Hepatocyte (in vitro differentiated cells): ENCODE data around the gene ITGAD. TPM values are rescaled to one million over a fixed set of nuclear protein-coding genes. Genes with fewer than 3 reads are reported as not detected.

Experiments used
- DNase-seq: peaks from one replicate; pipeline ENCODE4 v3.0.0-alpha.2; 2016; ENCODE audit warnings: low spot score
- H2AFZ ChIP-seq: fragments of 200-600 bp; sonication (generic); 2 replicates; pipeline ENCODE4 v1.6.0; 2016; ENCODE audit warnings: antibody characterized with exemption, mild to moderate bottlenecking
- H3K27ac ChIP-seq: fragments of 200-600 bp; sonication (generic); 2 replicates; pipeline ENCODE4 v1.5.1; 2016; ENCODE audit warnings: mild to moderate bottlenecking
- H3K27me3 ChIP-seq: fragments of 200-600 bp; sonication (generic); 2 replicates; pipeline ENCODE4 v1.6.1; 2016
- H3K36me3 ChIP-seq: fragments of 200-600 bp; sonication (generic); replicated peaks from 2 replicates; pipeline ENCODE4 v1.5.1; 2016; ENCODE audit warnings: low read depth; ENCODE audit not compliant: insufficient read depth
- H3K4me1 ChIP-seq: fragments of 200-600 bp; sonication (generic); 2 replicates; pipeline ENCODE4 v1.5.1; 2016; ENCODE audit warnings: mild to moderate bottlenecking, moderate library complexity; ENCODE audit not compliant: insufficient read depth
- H3K4me2 ChIP-seq: fragments of 200-600 bp; sonication (generic); 2 replicates; pipeline ENCODE4 v1.6.0; 2016
- H3K4me3 ChIP-seq: fragments of 200-600 bp; sonication (generic); 2 replicates; pipeline ENCODE4 v1.5.1; 2016; ENCODE audit warnings: mild to moderate bottlenecking
- H3K79me2 ChIP-seq: fragments of 200-600 bp; sonication (generic); 2 replicates; pipeline ENCODE4 v1.6.0; 2017; ENCODE audit warnings: mild to moderate bottlenecking
- H3K9me2 ChIP-seq: fragments of 200-600 bp; sonication (generic); replicated peaks from 2 replicates; pipeline ENCODE4 v1.6.0; 2017; ENCODE audit warnings: mild to moderate bottlenecking; ENCODE audit not compliant: insufficient read depth
- H3K9me3 ChIP-seq: fragments of 200-600 bp; sonication (generic); 2 replicates; pipeline ENCODE4 v1.5.1; 2016; ENCODE audit warnings: low read depth, mild to moderate bottlenecking
- H4K20me1 ChIP-seq: fragments of 200-600 bp; sonication (generic); 2 replicates; pipeline ENCODE4 v1.6.0; 2016; ENCODE audit warnings: mild to moderate bottlenecking; ENCODE audit not compliant: insufficient read depth, poor library complexity, severe bottlenecking
- EZH2 ChIP-seq: fragments of 200-600 bp; sonication (generic); IDR thresholded peaks from 2 replicates; pipeline ENCODE4 v1.6.1; 2016; ENCODE audit warnings: antibody characterized with exemption, mild to moderate bottlenecking, borderline replicate concordance
- EZH2phosphoT487 ChIP-seq: fragments of 200-600 bp; sonication (generic); IDR thresholded peaks from one replicate; pipeline ENCODE4 v1.6.1; 2018; ENCODE audit warnings: antibody characterized with exemption, mild to moderate bottlenecking, low read depth, moderate library complexity; ENCODE audit not compliant: unreplicated experiment, severe bottlenecking
- WGBS: methylation state at CpG from one replicate; pipeline ENCODE4 v1.1.6; 2016; ENCODE audit warnings: low lambda C conversion rate; ENCODE audit errors: missing lambda C conversion rate; 5-methylcytosine and 5-hydroxymethylcytosine counted together
- polyA plus RNA-seq: library from polyadenylated mRNA; unstranded; fragments of >200 nt; fragmentation: Nextera tagmentation; extraction: Ambion mirVana; gene quantifications from 2 replicates; pipeline ENCODE4 v1.2.1, GENCODE V29; 2016
- total RNA-seq: library from RNA; depleted of rRNA; stranded (reverse); fragments of >200 nt; gene quantifications from 2 replicates; pipeline ENCODE4 v1.2.3, GENCODE V29; 2014
- TF ChIP-seq, protein P1 (sequence below): fragments of 200-600 bp; sonication (generic); IDR thresholded peaks from 2 replicates; pipeline ENCODE4 v1.5.1; 2016; ENCODE audit warnings: antibody characterized with exemption, mild to moderate bottlenecking; ENCODE audit not compliant: poor library complexity

Gene ITGAD
- total and polyA plus RNA-seq, 2 experiments from 2014 or later: not detected

DNA sequence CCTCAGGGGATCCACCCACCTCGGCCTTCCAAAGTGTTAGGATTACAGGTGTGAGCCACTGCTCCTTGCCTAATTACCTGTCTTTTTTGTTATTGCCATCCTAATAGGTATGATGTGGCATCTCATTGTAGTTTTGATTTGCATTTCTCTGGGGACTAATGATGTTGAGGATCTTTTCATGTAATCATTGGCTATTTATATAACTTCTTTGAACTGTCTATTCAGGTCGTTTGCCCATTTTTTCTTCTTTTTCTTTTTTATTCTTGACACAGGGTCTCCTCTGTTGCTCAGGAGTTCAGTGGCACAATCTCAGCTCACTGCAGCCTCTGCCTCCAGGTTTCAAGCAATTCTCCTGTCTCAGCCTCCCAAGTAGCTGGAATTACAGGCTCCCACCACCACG lies 77.5 kb downstream of the ITGAD start:
- 86% methylated on average over 3 of the region's 3 CpGs for WGBS
- TF ChIP-seq, protein P1, sequence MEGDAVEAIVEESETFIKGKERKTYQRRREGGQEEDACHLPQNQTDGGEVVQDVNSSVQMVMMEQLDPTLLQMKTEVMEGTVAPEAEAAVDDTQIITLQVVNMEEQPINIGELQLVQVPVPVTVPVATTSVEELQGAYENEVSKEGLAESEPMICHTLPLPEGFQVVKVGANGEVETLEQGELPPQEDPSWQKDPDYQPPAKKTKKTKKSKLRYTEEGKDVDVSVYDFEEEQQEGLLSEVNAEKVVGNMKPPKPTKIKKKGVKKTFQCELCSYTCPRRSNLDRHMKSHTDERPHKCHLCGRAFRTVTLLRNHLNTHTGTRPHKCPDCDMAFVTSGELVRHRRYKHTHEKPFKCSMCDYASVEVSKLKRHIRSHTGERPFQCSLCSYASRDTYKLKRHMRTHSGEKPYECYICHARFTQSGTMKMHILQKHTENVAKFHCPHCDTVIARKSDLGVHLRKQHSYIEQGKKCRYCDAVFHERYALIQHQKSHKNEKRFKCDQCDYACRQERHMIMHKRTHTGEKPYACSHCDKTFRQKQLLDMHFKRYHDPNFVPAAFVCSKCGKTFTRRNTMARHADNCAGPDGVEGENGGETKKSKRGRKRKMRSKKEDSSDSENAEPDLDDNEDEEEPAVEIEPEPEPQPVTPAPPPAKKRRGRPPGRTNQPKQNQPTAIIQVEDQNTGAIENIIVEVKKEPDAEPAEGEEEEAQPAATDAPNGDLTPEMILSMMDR: no peak
- TF ChIP-seq EZH2 (no peak), EZH2phosphoT487 (no peak)
- H4K20me1 ChIP-seq: no peaks in the 10 kb centered on the region
- no peaks in the 10 kb centered on the region for H3K79me2 ChIP-seq
- H3K4me2 ChIP-seq: peak overlapping the region; percentile 97
- no peaks in the 10 kb centered on the region for H3K27me3 ChIP-seq
- H3K4me1 ChIP-seq: peaks cover 10% of the 10 kb centered on the region
- no peak for DNase-seq
- H3K36me3 ChIP-seq: no peaks in the 10 kb centered on the region
- no peaks in the 10 kb centered on the region for H3K9me3 ChIP-seq
- no peak overlapping the region for H3K4me3 ChIP-seq
- H3K9me2 ChIP-seq: no peaks in the 10 kb centered on the region
- no peak overlapping the region for H2AFZ ChIP-seq
- peak overlapping the region; percentile 95 for H3K27ac ChIP-seq

DNA sequence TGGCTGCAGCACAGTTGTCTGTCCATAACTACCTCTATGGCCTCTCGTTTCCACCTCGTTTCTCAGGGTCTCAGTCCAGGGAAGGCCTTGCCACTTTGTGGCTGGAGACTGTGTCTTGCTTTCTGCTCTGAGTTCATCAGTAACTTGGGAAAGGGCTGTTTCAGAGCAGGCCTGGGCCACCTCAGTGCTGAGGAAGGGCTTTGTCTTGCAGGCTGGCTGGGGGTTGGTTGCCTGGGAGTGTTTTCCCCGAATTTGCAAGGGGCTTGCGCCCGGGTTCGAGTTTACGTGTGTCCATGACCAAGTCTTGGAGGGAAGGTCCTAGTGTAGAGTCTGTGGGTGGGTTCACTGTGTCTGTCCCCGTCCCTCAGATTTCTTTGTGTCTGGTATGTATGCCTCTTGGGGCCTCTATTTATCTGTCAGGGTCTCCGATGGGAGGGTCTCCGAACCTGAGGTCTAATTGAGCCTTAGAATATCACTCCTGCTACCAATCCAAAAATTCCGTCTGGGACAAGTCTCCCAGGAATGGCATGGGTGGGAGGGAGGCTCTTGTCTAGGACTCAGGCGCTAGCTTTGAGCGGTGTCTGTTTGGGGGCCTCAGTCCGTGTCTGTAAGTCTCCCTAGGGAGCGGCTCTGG lies 78.2 kb downstream of the ITGAD start:
- TF ChIP-seq, protein P1: no peak
- TF ChIP-seq EZH2: no peak
- Histone ChIP-seq H3K27ac (peak overlapping the region; percentile 95), H3K9me2 (no peaks in the 10 kb centered on the region), H3K79me2 (no peaks in the 10 kb centered on the region), H3K9me3 (no peaks in the 10 kb centered on the region), H3K27me3 (no peaks in the 10 kb centered on the region), H2AFZ (peak overlapping the region; percentile 92), H3K36me3 (no peaks in the 10 kb centered on the region), H3K4me1 (peaks cover 16% of the 10 kb centered on the region), H3K4me3 (peak overlapping the region; percentile 83), H4K20me1 (no peaks in the 10 kb centered on the region), H3K4me2 (peak overlapping the region; percentile 97)
- 48% methylated on average over 15 of the region's 15 CpGs for WGBS
- DNase-seq: peak; percentile 9

- Histone ChIP-seq H4K20me1 (no peaks in the 10 kb centered on the region), H3K9me3 (no peaks in the 10 kb centered on the region), H3K4me3 (peak within 1 kb of the TSS; percentile 83), H3K9me2 (no peaks in the 10 kb centered on the region), H3K4me1 (peaks cover 19% of the 10 kb centered on the region), H3K4me2 (peak within 1 kb of the TSS; percentile 97), H3K79me2 (no peaks in the 10 kb centered on the region), H3K27ac (peak within 1 kb of the TSS; percentile 95), H2AFZ (peak within 1 kb of the TSS; percentile 92), H3K27me3 (no peaks in the 10 kb centered on the region), H3K36me3 (no peaks in the 10 kb centered on the region)
- TF ChIP-seq EZH2 (no peak), EZH2phosphoT487 (no peak)
- TF ChIP-seq, protein P1: no peak
- DNase-seq: peak; percentile 74
- WGBS: 1% methylated on average over 22 of the region's 63 CpGs
These were observed 79.0 kb downstream of the ITGAD start, which contains the start of gene TGFB1I1 for GRCh38 chr16:31471875-31472708. TSS of gene TGFB1I1 (plus strand) at chr16:31472152. CDS start at chr16:31472189, 37 bp downstream.
